A204.1 (cell line): ENCODE results near the gene KLK4.
"Not testable (repeated sequence)": the region's sequence is repeated elsewhere in the genome, so short reads cannot be mapped to it uniquely, and the experiment has no call there.

Experiments used
- FAIRE-seq: peaks from 2 replicates; lab custom pipeline; 2012; peaks lifted over from hg19 to GRCh38; lab: Jason Lieb, UNC

KLK4 gene

GRCh38 chr19:50912727-50913716 lies 1.8 kb upstream of the KLK4 start:
- no peak for FAIRE-seq

- no peak for FAIRE-seq
Observed at GRCh38 chr19:50912102-50912599, 956 bp upstream of the KLK4 start.

GRCh38 chr19:50910722-50911121 lies 473 bp downstream of the KLK4 start:
- FAIRE-seq, result no peak

GRCh38 chr19:50909240-50910070 lies 1.7 kb downstream of the KLK4 start:
- FAIRE-seq, result no peak

- no peak for FAIRE-seq
Observed at GRCh38 chr19:50908336-50908735, 2.9 kb downstream of the KLK4 start.

- FAIRE-seq, result no peak
Observed at GRCh38 chr19:50906217-50906616, 5.0 kb downstream of the KLK4 start.

GRCh38 chr19:50902640-50903039 lies 8.6 kb downstream of the KLK4 start:
- no peak for FAIRE-seq

- FAIRE-seq, result no peak
Observed at GRCh38 chr19:50899569-50899968, 11.6 kb downstream of the KLK4 start.

- FAIRE-seq, result no peak
Observed at GRCh38 chr19:50898018-50898417, 13.2 kb downstream of the KLK4 start.

- FAIRE-seq, result no peak
Observed at GRCh38 chr19:50897612-50898011, 13.6 kb downstream of the KLK4 start.

- FAIRE-seq, result no peak
Observed at GRCh38 chr19:50897191-50897607, 14.0 kb downstream of the KLK4 start.

GRCh38 chr19:50896591-50897190 lies 14.5 kb downstream of the KLK4 start:
- no peak for FAIRE-seq

- FAIRE-seq, result not testable (repeated sequence)
Observed at GRCh38 chr19:50896089-50896590, 15.1 kb downstream of the KLK4 start.

GRCh38 chr19:50894478-50895356 lies 16.5 kb downstream of the KLK4 start:
- FAIRE-seq, result no peak

- FAIRE-seq, result no peak
Observed at GRCh38 chr19:50893047-50893736, 18.0 kb downstream of the KLK4 start.

- FAIRE-seq, result no peak
Observed at GRCh38 chr19:50891253-50891625, 20.0 kb downstream of the KLK4 start.

GRCh38 chr19:50890422-50891252 lies 20.6 kb downstream of the KLK4 start:
- FAIRE-seq, result no peak

- no peak for FAIRE-seq
Observed at GRCh38 chr19:50889638-50890037, 21.6 kb downstream of the KLK4 start.

GRCh38 chr19:50882188-50882587 lies 29.0 kb downstream of the KLK4 start:
- no peak for FAIRE-seq

- no peak for FAIRE-seq
Observed at GRCh38 chr19:50880241-50880640, 31.0 kb downstream of the KLK4 start.
